HFF-Myc (cell line): ENCODE measurements around the gene NOP9.

Experiments
- DNase-seq: peaks from one replicate; pipeline ENCODE4 v3.0.0-alpha.2; 2011; ENCODE audit warnings: low read depth; ENCODE audit errors: extremely low read depth
- H3K4me3 ChIP-seq: replicated peaks from 2 replicates; pipeline ENCODE4 v1.5.1; 2011; ENCODE audit warnings: low read depth, mild to moderate bottlenecking, control low read depth, low read length
- CTCF ChIP-seq: IDR thresholded peaks from 2 replicates; pipeline ENCODE4 v1.5.1; 2012; ENCODE audit warnings: mild to moderate bottlenecking, low read depth, low read length, control low read depth; ENCODE audit errors: missing control alignments

NOP9 gene

GRCh38 chr14:24264298-24264697 is 35.4 kb upstream of the NOP9 start:
- H3K4me3 ChIP-seq, result no peak overlapping the region
- no peak for DNase-seq
- TF ChIP-seq CTCF, result no peak

- H3K4me3 ChIP-seq, result no peak overlapping the region
- TF ChIP-seq CTCF, result no peak
- DNase-seq, result no peak
Measured at GRCh38 chr14:24266344-24267244, 33.1 kb upstream of the NOP9 start.

- TF ChIP-seq CTCF, result no peak
- no peak for DNase-seq
- H3K4me3 ChIP-seq, result no peak overlapping the region
Measured at GRCh38 chr14:24267516-24267915, 32.1 kb upstream of the NOP9 start.

- H3K4me3 ChIP-seq, result no peak overlapping the region
- DNase-seq, result no peak
- TF ChIP-seq CTCF, result no peak
Measured at GRCh38 chr14:24268225-24268624, 31.4 kb upstream of the NOP9 start.

- H3K4me3 ChIP-seq, result no peak overlapping the region
- no peak for DNase-seq
- TF ChIP-seq CTCF, result no peak
Measured at GRCh38 chr14:24269368-24269767, 30.3 kb upstream of the NOP9 start.

GRCh38 chr14:24269910-24270536 is 29.6 kb upstream of the NOP9 start:
- no peak for TF ChIP-seq CTCF

More at GRCh38 chr14:24269910-24270536, 29.6 kb upstream of the NOP9 start:
- DNase-seq, result no peak
- no peak overlapping the region for H3K4me3 ChIP-seq
